Neutrophil (primary cell): Measurements from ENCODE around the gene RILPL1.
"Not testable (repeated sequence)": the region's sequence is repeated elsewhere in the genome, so short reads cannot be mapped to it uniquely, and the experiment has no call there.

Experiments used
- H3K27ac ChIP-seq: fragments of 200-600 bp; sonication (generic); 2 replicates; pipeline ENCODE4 v1.5.1; 2016; ENCODE audit warnings: mild to moderate bottlenecking, moderate library complexity
- H3K27me3 ChIP-seq: fragments of 200-600 bp; sonication (generic); 2 replicates; pipeline ENCODE4 v1.6.0; 2016; ENCODE audit warnings: mild to moderate bottlenecking
- H3K36me3 ChIP-seq: fragments of 200-600 bp; sonication (generic); 2 replicates; pipeline ENCODE4 v1.5.1; 2017
- H3K4me1 ChIP-seq, 2 experiments: fragments of 200-600 bp in 1 of 2; sonication (generic) in 1 of 2; 1 replicate in 1 of 2; 2 replicates in 1 of 2; pipeline versions ENCODE4 v1.5.1 to v1.6.1; 2013 to 2016; ENCODE audit warnings: low read depth in 1 of 2, low read length in 1 of 2, mild to moderate bottlenecking in 1 of 2, moderate library complexity in 1 of 2; ENCODE audit not compliant: control insufficient read depth in 1 of 2, insufficient read depth in 1 of 2
- H3K4me3 ChIP-seq, 2 experiments: fragments of 200-600 bp in 1 of 2; sonication (generic) in 1 of 2; 1 replicate in 1 of 2; 2 replicates in 1 of 2; pipeline ENCODE4 v1.5.1; 2013 to 2016; ENCODE audit warnings: low read depth in 1 of 2, low read length in 1 of 2, mild to moderate bottlenecking in 1 of 2, moderate library complexity in 1 of 2
- H3K9me3 ChIP-seq: fragments of 200-600 bp; sonication (generic); 2 replicates; pipeline ENCODE4 v1.5.1; 2016
- CTCF ChIP-seq: fragments of 200-600 bp; sonication (generic); IDR thresholded peaks from 2 replicates; pipeline ENCODE4 v1.5.1; 2016; ENCODE audit warnings: antibody characterized with exemption

RILPL1 gene

GRCh38 chr12:123520567-123521474, 12.7 kb downstream of the RILPL1 start:
- Histone ChIP-seq H3K27ac (no peak overlapping the region), H3K4me1 (no peaks in the 10 kb centered on the region), H3K36me3 (peaks cover 80% of the 10 kb centered on the region), H3K27me3 (no peaks in the 10 kb centered on the region), H3K9me3 (no peaks in the 10 kb centered on the region), H3K4me3 (no peak overlapping the region)
- TF ChIP-seq CTCF: no peak

- Histone ChIP-seq H3K36me3 (peaks cover 80% of the 10 kb centered on the region), H3K4me3 (no peak overlapping the region), H3K27me3 (no peaks in the 10 kb centered on the region), H3K27ac (no peak overlapping the region), H3K4me1 (no peaks in the 10 kb centered on the region), H3K9me3 (no peaks in the 10 kb centered on the region)
- no peak for TF ChIP-seq CTCF
Observed at GRCh38 chr12:123519141-123520001, 14.1 kb downstream of the RILPL1 start.

GRCh38 chr12:123516216-123516780, 17.2 kb downstream of the RILPL1 start:
- H3K4me3 ChIP-seq: no peak overlapping the region
- H3K36me3 ChIP-seq: peaks cover 80% of the 10 kb centered on the region
- TF ChIP-seq CTCF: no peak
- no peaks in the 10 kb centered on the region for H3K4me1 ChIP-seq
- H3K27me3 ChIP-seq: no peaks in the 10 kb centered on the region
- H3K9me3 ChIP-seq: no peaks in the 10 kb centered on the region
- no peak overlapping the region for H3K27ac ChIP-seq

- not testable (repeated sequence) for H3K4me3 ChIP-seq, H3K27me3 ChIP-seq, H3K4me1 ChIP-seq, H3K27ac ChIP-seq, H3K9me3 ChIP-seq
- peaks cover 78% of the 10 kb centered on the region for H3K36me3 ChIP-seq
Observed at GRCh38 chr12:123514582-123515221, 18.8 kb downstream of the RILPL1 start.

- no peak overlapping the region for H3K27ac ChIP-seq
- no peaks in the 10 kb centered on the region for H3K4me1 ChIP-seq
- H3K4me3 ChIP-seq: no peak overlapping the region
- no peaks in the 10 kb centered on the region for H3K27me3 ChIP-seq
- TF ChIP-seq CTCF: no peak
- peaks cover 71% of the 10 kb centered on the region for H3K36me3 ChIP-seq
- no peaks in the 10 kb centered on the region for H3K9me3 ChIP-seq
Observed at GRCh38 chr12:123513805-123514204, 19.7 kb downstream of the RILPL1 start.
